Iris pigment epithelial cell (primary cell): ENCODE results near the gene NCAPG2.

Experiments used
- DNase-seq: peaks from one replicate; pipeline ENCODE4 v3.0.0-alpha.2; 2011; ENCODE audit warnings: low read depth

The NCAPG2 gene

GRCh38 chr7:158596309-158596708 lies 108.3 kb downstream of the NCAPG2 start:
- DNase-seq = no peak

- peak; percentile 68 for DNase-seq
Measured at GRCh38 chr7:158595068-158595467, 109.5 kb downstream of the NCAPG2 start.

DNA sequence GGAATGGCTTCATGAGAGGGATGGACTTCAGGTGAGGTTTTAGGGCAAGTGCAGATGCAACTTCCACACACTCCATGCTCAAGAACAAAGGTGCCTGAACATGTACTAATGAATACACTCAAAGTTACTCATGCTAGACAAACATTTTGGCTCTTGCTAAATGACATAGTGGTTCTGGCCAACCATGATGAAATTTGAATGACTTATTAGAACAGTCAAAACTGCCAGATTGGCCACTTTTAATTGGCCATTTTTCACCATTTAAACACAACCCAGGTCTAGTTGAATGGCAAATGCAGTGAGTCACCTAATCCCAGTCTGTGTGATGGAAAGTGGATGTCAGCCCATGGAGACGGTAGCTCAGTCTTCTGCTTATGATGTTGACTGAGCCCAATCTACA lies 112.1 kb downstream of the NCAPG2 start:
- DNase-seq = no peak

GRCh38 chr7:158591944-158592343 lies 112.7 kb downstream of the NCAPG2 start:
- no peak for DNase-seq

- DNase-seq = no peak
Measured at GRCh38 chr7:158590181-158590530, 114.4 kb downstream of the NCAPG2 start.

DNA sequence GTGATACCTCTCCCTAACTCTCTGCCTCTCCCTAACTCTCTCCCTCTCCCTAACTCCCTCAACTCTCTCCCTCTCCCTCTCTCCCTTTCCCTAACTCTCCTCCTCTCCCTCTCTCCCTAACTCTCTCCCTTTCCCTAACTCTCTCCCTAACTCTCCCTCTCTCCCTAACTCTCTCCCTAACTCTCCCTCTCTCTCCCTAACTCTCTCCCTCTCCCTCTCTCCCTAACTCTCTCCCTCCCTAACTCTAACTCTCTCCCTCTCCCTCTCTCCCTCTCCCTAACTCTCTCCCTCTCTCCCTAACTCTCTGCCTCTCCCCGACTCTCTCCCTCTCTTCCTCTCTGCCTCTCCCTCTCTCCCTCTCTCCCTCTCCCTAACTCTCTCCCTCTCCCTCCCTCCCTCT lies 115.0 kb downstream of the NCAPG2 start:
- no peak for DNase-seq

GRCh38 chr7:158588878-158589442 lies 115.6 kb downstream of the NCAPG2 start:
- no peak for DNase-seq

DNA sequence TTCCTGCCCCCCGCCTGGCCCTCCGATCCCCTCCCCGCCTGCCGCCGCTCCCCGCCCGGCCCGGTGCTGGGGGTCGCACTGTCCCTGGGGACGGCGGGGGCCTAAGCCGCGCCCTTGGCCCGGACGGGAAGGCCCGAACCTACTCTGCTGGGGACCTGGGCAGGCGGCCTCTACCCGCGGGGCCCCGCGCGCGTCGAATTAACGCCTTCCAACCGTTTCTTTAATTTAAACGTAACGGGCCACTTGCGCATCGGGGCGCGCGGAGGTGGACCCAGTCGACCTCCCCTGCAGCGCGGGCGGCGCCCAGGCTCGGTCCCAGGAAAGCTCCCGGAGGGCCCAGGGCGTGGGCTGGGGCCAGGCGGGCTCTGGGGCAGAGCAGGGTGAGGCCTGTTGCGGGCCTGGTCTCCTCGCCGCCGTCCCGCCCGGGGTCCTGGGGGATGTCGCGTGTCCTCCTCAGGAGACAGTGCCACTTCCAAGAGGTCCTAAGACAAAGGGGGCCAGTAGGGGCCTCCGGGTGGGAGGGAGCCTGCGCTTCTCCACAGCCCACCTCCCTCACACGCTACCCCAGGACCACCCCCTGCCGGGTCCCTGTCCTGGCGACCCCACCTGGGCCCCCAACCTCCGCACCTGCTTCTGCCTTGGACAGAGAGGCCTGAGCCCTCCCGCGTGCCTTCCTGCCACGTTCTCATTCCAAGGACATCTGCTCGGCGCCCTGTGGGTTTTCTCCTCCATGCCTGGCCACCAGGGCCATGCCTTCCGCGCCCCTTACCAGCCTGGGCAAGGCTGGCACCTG lies 116.3 kb downstream of the NCAPG2 start:
- DNase-seq = no peak

DNA sequence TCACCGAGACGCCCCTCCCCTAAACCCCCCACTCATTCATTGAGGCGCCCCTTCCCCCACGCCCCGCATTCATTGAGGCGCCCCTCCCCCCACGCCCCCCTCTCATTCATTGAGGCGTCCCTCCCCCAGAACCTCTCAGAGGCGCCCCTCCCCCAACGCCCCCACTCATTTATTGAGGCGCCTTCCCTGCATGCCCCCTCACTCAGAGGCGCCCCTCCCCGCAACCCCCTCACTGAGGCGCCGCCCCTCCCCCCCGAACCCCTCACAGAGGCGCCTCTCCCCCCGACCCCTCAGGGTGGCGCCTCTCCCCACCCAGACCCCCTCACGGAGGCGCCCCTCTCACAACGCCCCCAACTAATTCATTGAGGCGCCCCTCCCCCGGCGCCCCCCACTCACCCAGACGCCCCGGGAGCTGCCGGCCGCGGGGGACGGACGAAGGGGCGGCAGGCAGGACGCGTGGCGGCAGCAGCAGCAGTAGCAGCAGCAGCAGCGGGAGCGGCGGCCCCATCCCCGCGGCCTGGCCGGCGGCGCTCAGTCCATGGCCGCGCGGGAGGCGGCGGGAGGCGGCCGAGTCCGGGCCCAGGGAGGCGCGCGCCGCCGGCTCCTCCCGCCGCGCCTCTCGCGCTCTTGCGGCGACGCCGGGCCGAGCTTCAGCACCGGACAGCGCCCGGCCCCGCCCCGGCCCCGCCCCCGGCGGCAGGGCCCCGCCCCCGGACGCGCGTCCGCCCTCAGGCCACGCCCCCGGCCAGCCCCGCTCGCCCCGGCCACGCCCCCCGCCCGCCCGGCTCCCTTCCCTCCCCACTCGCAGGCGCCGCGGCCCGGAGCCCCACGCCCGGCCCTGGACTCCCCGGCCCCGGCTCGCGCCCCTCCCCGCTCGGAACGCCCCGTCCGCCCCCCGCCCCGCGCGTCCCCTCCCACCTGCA lies 117.2 kb downstream of the NCAPG2 start, which contains the start of gene PTPRN2:
PTPRN2 (minus strand) TSS at position 662 of the 923 bp plus-strand sequence.
- peak; percentile 55 for DNase-seq

- no peak for DNase-seq
Measured at GRCh38 chr7:158586499-158587161, 118.0 kb downstream of the NCAPG2 start.

GRCh38 chr7:158585721-158586498 lies 118.7 kb downstream of the NCAPG2 start:
- DNase-seq = no peak

GRCh38 chr7:158584407-158584806 lies 120.2 kb downstream of the NCAPG2 start:
- DNase-seq = no peak

DNA sequence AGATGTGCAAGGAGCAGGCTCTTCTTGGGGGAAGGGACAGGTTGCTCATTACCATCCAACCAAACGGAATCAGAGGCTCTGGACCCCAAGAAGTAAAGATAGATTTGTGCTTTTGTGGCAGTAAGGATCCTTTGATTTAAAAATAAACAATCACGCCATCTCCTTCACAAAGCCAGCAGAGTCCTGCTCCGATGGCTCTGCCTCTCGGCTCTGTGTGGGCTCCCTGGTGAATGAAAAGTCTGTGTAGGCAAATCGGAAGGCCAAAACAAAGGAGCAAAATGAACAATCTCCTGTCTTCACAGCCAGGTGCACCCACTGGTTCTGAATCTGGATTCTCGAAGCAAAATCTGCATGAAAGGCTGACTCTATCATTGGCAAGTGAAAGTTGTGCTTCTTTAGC lies 120.8 kb downstream of the NCAPG2 start:
- no peak for DNase-seq

GRCh38 chr7:158583143-158583542 lies 121.5 kb downstream of the NCAPG2 start:
- no peak for DNase-seq

DNA sequence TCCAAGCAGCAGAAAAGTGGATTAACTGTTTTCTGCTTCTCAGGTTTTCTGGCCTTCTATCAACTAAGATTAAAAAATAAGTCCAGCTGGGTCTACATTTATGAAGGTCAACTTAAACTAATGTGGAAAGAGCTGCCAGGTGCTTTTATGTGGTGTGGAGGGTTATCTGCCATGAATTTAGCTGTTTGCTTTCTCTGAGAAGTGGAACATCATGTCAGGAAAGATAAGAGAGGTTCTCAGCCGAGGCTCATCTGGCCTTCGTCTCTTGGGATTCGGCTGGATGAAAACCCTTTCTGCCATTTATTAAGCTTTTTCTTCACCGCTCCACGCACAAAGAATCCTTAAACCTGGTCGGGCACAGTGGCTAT lies 122.5 kb downstream of the NCAPG2 start:
- DNase-seq = no peak

DNA sequence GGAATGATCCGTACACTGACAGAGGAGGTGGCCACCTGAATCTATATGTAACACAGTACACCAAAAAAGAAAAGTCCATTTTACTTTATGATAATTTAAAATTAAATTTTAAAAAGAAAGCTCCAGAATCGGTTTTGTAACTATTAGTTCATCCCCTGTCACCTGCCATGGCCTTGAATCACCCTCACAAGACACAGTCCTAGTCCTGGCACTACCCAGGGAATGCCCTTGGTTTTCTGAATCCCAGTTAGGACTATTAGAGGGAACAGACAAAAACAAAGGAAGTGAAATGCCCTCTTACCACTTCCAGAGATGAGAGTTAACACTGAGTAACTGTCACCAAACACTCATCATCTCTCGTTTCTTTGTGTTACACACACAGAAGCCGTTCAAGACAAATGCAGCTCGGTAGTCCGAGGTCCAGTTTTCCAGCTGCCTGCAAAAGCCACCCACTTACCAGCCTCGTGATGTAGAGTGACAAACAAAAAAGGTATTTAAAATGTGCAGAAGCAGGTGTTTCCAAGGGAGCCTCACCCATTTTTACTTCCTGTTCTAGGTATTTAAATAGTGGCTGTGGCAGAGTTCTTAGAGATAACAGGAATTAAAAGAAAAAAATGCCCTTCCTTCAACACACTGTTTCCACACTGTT lies 123.0 kb downstream of the NCAPG2 start:
- no peak for DNase-seq
